Hepatocyte (in vitro differentiated cells): ENCODE data around the gene PLOD1. TPM values are rescaled to one million over a fixed set of nuclear protein-coding genes. Genes with fewer than 3 reads are reported as not detected.
A peak's percentile ranks its signal among the peaks of the same experiment; 100 is the strongest.
"Not testable (repeated sequence)": the region's sequence is repeated elsewhere in the genome, so short reads cannot be mapped to it uniquely, and the experiment has no call there.

Source experiments
- DNase-seq: peaks from one replicate; pipeline ENCODE4 v3.0.0-alpha.2; 2016; ENCODE audit warnings: low spot score
- H2AFZ ChIP-seq: fragments of 200-600 bp; sonication (generic); 2 replicates; pipeline ENCODE4 v1.6.0; 2016; ENCODE audit warnings: antibody characterized with exemption, mild to moderate bottlenecking
- H3K27ac ChIP-seq: fragments of 200-600 bp; sonication (generic); 2 replicates; pipeline ENCODE4 v1.5.1; 2016; ENCODE audit warnings: mild to moderate bottlenecking
- H3K27me3 ChIP-seq: fragments of 200-600 bp; sonication (generic); 2 replicates; pipeline ENCODE4 v1.6.1; 2016
- H3K36me3 ChIP-seq: fragments of 200-600 bp; sonication (generic); replicated peaks from 2 replicates; pipeline ENCODE4 v1.5.1; 2016; ENCODE audit warnings: low read depth; ENCODE audit not compliant: insufficient read depth
- H3K4me1 ChIP-seq: fragments of 200-600 bp; sonication (generic); 2 replicates; pipeline ENCODE4 v1.5.1; 2016; ENCODE audit warnings: mild to moderate bottlenecking, moderate library complexity; ENCODE audit not compliant: insufficient read depth
- H3K4me2 ChIP-seq: fragments of 200-600 bp; sonication (generic); 2 replicates; pipeline ENCODE4 v1.6.0; 2016
- H3K4me3 ChIP-seq: fragments of 200-600 bp; sonication (generic); 2 replicates; pipeline ENCODE4 v1.5.1; 2016; ENCODE audit warnings: mild to moderate bottlenecking
- H3K79me2 ChIP-seq: fragments of 200-600 bp; sonication (generic); 2 replicates; pipeline ENCODE4 v1.6.0; 2017; ENCODE audit warnings: mild to moderate bottlenecking
- H3K9me2 ChIP-seq: fragments of 200-600 bp; sonication (generic); replicated peaks from 2 replicates; pipeline ENCODE4 v1.6.0; 2017; ENCODE audit warnings: mild to moderate bottlenecking; ENCODE audit not compliant: insufficient read depth
- H3K9me3 ChIP-seq: fragments of 200-600 bp; sonication (generic); 2 replicates; pipeline ENCODE4 v1.5.1; 2016; ENCODE audit warnings: low read depth, mild to moderate bottlenecking
- H4K20me1 ChIP-seq: fragments of 200-600 bp; sonication (generic); 2 replicates; pipeline ENCODE4 v1.6.0; 2016; ENCODE audit warnings: mild to moderate bottlenecking; ENCODE audit not compliant: insufficient read depth, poor library complexity, severe bottlenecking
- EZH2 ChIP-seq: fragments of 200-600 bp; sonication (generic); IDR thresholded peaks from 2 replicates; pipeline ENCODE4 v1.6.1; 2016; ENCODE audit warnings: antibody characterized with exemption, mild to moderate bottlenecking, borderline replicate concordance
- EZH2phosphoT487 ChIP-seq: fragments of 200-600 bp; sonication (generic); IDR thresholded peaks from one replicate; pipeline ENCODE4 v1.6.1; 2018; ENCODE audit warnings: antibody characterized with exemption, mild to moderate bottlenecking, low read depth, moderate library complexity; ENCODE audit not compliant: unreplicated experiment, severe bottlenecking
- WGBS: methylation state at CpG from one replicate; pipeline ENCODE4 v1.1.6; 2016; ENCODE audit warnings: low lambda C conversion rate; ENCODE audit errors: missing lambda C conversion rate; 5-methylcytosine and 5-hydroxymethylcytosine counted together
- polyA plus RNA-seq: library from polyadenylated mRNA; unstranded; fragments of >200 nt; fragmentation: Nextera tagmentation; extraction: Ambion mirVana; gene quantifications from 2 replicates; pipeline ENCODE4 v1.2.1, GENCODE V29; 2016
- total RNA-seq: library from RNA; depleted of rRNA; stranded (reverse); fragments of >200 nt; gene quantifications from 2 replicates; pipeline ENCODE4 v1.2.3, GENCODE V29; 2014
- TF ChIP-seq, protein P1 (sequence below): fragments of 200-600 bp; sonication (generic); IDR thresholded peaks from 2 replicates; pipeline ENCODE4 v1.5.1; 2016; ENCODE audit warnings: antibody characterized with exemption, mild to moderate bottlenecking; ENCODE audit not compliant: poor library complexity

The PLOD1 gene
- total and polyA plus RNA-seq, 2 experiments from 2014 or later, result 184 to 200 TPM

DNA sequence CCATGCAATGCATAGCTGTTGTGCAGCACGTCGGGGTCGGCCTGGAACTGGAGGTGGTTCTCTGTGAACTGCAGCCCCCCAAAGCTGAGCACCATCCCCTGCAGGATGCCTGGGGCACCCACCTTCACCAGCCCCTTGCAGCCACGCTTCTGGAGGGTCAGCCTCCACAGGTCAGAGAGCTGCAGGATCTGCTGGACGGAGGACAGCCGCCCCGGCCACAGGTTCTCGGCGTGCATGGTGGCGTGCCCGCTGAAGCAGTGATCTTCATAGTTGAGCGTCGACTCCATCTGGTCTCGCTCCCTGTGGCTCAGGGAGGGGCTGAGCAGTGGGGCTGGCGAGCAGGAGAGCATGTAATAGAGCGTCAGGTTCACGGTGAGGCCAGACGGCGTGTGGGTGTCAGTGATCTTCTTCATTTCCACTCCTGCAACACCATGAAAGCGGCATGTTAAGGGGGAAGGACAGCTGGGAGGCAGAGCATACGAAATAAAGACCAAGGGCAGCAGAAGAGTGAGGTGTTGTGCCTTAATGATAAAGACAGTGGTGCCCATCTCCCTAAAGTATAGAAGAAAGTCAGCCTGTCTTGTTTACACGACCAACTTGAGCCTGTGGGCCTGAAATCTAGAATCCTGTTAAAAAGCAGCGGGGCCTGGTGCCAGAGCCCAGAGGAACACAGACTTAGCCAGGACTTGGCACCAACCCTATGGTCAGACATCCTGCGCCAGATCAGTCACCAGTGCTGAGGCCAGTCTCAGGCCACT is 11.3 kb upstream of the PLOD1 start:
- no peak for DNase-seq
- peak overlapping the region; percentile 93 for H3K4me2 ChIP-seq
- 95% methylated on average over 24 of the region's 24 CpGs for WGBS
- H3K36me3 ChIP-seq, result no peaks in the 10 kb centered on the region
- peaks cover 17% of the 10 kb centered on the region for H3K4me1 ChIP-seq
- H3K4me3 ChIP-seq, result no peak overlapping the region
- H2AFZ ChIP-seq, result no peak overlapping the region
- peaks cover 55% of the 10 kb centered on the region for H3K79me2 ChIP-seq
- H3K27ac ChIP-seq, result no peak overlapping the region
- H3K27me3 ChIP-seq, result no peaks in the 10 kb centered on the region
- TF ChIP-seq EZH2 (no peak), EZH2phosphoT487 (no peak)
- TF ChIP-seq, protein P1, sequence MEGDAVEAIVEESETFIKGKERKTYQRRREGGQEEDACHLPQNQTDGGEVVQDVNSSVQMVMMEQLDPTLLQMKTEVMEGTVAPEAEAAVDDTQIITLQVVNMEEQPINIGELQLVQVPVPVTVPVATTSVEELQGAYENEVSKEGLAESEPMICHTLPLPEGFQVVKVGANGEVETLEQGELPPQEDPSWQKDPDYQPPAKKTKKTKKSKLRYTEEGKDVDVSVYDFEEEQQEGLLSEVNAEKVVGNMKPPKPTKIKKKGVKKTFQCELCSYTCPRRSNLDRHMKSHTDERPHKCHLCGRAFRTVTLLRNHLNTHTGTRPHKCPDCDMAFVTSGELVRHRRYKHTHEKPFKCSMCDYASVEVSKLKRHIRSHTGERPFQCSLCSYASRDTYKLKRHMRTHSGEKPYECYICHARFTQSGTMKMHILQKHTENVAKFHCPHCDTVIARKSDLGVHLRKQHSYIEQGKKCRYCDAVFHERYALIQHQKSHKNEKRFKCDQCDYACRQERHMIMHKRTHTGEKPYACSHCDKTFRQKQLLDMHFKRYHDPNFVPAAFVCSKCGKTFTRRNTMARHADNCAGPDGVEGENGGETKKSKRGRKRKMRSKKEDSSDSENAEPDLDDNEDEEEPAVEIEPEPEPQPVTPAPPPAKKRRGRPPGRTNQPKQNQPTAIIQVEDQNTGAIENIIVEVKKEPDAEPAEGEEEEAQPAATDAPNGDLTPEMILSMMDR, result no peak
- no peaks in the 10 kb centered on the region for H3K9me3 ChIP-seq
- H3K9me2 ChIP-seq, result no peaks in the 10 kb centered on the region
- H4K20me1 ChIP-seq, result peaks cover 46% of the 10 kb centered on the region

DNA sequence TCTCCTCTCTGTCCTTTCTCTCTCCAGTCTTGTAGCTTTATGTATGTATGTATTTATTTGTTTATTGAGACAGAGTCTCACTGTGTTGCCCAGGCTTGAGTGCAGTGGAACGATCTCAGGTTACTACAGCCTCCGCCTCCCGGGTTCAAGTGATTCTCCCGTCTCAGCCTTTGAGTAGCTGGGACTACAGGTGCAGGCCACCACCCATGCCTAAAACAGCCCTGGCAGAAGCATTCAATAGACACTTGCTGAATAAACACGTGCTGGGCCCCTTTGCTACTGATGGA is 10.7 kb upstream of the PLOD1 start:
- Histone ChIP-seq H3K27ac (no peak overlapping the region), H3K9me3 (no peaks in the 10 kb centered on the region), H4K20me1 (peaks cover 46% of the 10 kb centered on the region), H3K79me2 (peaks cover 55% of the 10 kb centered on the region), H2AFZ (no peak overlapping the region), H3K4me2 (peak overlapping the region; percentile 93), H3K9me2 (no peaks in the 10 kb centered on the region), H3K36me3 (no peaks in the 10 kb centered on the region), H3K27me3 (no peaks in the 10 kb centered on the region), H3K4me1 (peaks cover 17% of the 10 kb centered on the region), H3K4me3 (no peak overlapping the region)
- TF ChIP-seq EZH2, result no peak
- no peak for TF ChIP-seq EZH2phosphoT487
- TF ChIP-seq, protein P1, result no peak
- 85% methylated on average over 5 of the region's 5 CpGs for WGBS
- no peak for DNase-seq

DNA sequence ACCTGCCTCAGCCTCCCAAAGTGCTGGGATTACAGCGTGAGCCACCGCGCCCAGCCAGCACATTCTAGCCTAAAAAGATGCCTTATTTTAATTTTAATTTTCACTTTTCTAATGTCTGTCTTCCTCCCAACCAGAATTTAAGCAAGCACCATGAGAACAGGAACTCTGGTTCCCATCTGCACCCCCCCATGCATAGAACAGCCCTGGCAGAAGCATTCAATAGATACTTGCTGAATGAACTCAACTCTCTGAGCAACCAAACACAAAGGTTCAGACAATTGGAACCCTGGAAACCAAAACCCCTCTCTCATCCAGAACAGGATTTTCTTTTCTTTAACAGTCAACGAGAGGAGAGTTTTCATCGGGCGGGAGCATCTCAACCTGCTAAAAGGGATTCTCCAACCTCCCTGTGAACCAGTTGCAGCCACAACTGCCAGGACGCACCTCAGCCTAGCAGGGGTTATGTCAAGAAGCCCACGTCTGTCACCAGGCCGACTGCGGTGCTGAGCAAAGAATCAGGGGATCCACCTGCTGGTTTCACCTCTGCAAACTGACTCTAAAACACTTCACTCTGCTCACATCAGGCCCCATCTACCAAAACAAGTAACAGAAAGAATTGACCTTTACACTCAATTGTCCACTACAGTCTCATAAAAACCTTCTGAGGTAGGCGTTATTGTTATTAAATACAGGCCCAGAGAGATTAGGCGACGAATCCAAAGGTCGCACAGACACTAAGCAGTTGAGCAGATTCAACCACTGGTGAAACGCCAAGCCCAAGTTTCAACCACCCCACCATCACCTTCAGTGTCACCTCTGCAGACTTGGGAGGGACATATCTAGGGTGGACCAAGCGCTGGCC is 10.0 kb upstream of the PLOD1 start:
- no peak for DNase-seq
- H3K9me2 ChIP-seq, result no peaks in the 10 kb centered on the region
- H3K4me2 ChIP-seq, result peak overlapping the region; percentile 93
- no peaks in the 10 kb centered on the region for H3K9me3 ChIP-seq
- no peak overlapping the region for H2AFZ ChIP-seq
- no peak for TF ChIP-seq EZH2phosphoT487
- TF ChIP-seq EZH2, result no peak
- TF ChIP-seq, protein P1, result no peak
- H3K27me3 ChIP-seq, result no peaks in the 10 kb centered on the region
- WGBS, result 62% methylated on average over 16 of the region's 16 CpGs
- peaks cover 42% of the 10 kb centered on the region for H4K20me1 ChIP-seq
- peaks cover 52% of the 10 kb centered on the region for H3K79me2 ChIP-seq
- H3K4me1 ChIP-seq, result peaks cover 22% of the 10 kb centered on the region
- peak overlapping the region; percentile 13 for H3K27ac ChIP-seq
- H3K36me3 ChIP-seq, result no peaks in the 10 kb centered on the region
- peak overlapping the region; percentile 45 for H3K4me3 ChIP-seq

- Histone ChIP-seq H3K4me1 (peaks cover 29% of the 10 kb centered on the region), H4K20me1 (peaks cover 39% of the 10 kb centered on the region), H3K4me2 (peak overlapping the region; percentile 93), H3K4me3 (peak overlapping the region; percentile 45), H3K79me2 (peaks cover 45% of the 10 kb centered on the region)
- H3K36me3 ChIP-seq, H3K27me3 ChIP-seq, H3K27ac ChIP-seq, H2AFZ ChIP-seq, H3K9me2 ChIP-seq, H3K9me3 ChIP-seq, DNase-seq: not testable (repeated sequence)
- 27% methylated on average over 18 of the region's 54 CpGs for WGBS
Observed at GRCh38 chr1:11925196-11925937, 9.2 kb upstream of the PLOD1 start.
